Prostate gland (tissue), 2 donors: ENCODE results near the gene NUP107. TPM values are rescaled to one million over a fixed set of nuclear protein-coding genes. Genes with fewer than 3 reads are reported as not detected.

Experiments
- DNase-seq: peaks from one replicate; pipeline ENCODE4 v3.0.0-alpha.2; 2019; ENCODE audit warnings: low spot score
- H3K27ac ChIP-seq, 2 donors: fragments of 200-600 bp; sonication (generic); 2 replicates each; pipeline ENCODE4 v1.5.1; 2017 to 2019
- H3K27me3 ChIP-seq: fragments of 200-600 bp; sonication (generic); replicated peaks from 2 replicates; pipeline ENCODE4 v1.5.1; 2019; ENCODE audit not compliant: insufficient read depth
- H3K36me3 ChIP-seq, 2 donors: fragments of 200-600 bp; sonication (generic); 1 replicate in 1 of 2; 2 replicates in 1 of 2; pipeline versions ENCODE4 v1.5.1 to v1.8.1; 2017 to 2019
- H3K4me1 ChIP-seq: fragments of 200-600 bp; sonication (generic); replicated peaks from 2 replicates; pipeline ENCODE4 v1.5.1; 2019
- H3K4me3 ChIP-seq, 2 donors: fragments of 200-600 bp; sonication (generic); 2 replicates each; pipeline ENCODE4 v1.5.1; 2017 to 2019
- H3K9me3 ChIP-seq: fragments of 200-600 bp; sonication (generic); 2 replicates; pipeline ENCODE4 v1.5.1; 2017
- CTCF ChIP-seq, 4 experiments: fragments of 200-600 bp in 2 of 4; fragments of 450-650 bp in 2 of 4; sonication (generic) in 2 of 4; IDR thresholded peaks; 1 replicate in 3 of 4; 2 replicates in 1 of 4; pipeline ENCODE4 v1.5.1; 2016 to 2019; ENCODE audit warnings: antibody characterized with exemption in 4 of 4, mild to moderate bottlenecking in 2 of 4, moderate library complexity in 2 of 4
- POLR2A ChIP-seq: fragments of 450-650 bp; IDR thresholded peaks from one replicate; pipeline ENCODE4 v1.6.1; 2016; ENCODE audit warnings: antibody characterized with exemption, mild to moderate bottlenecking
- POLR2AphosphoS5 ChIP-seq: sonication (generic); formaldehyde crosslinking; IDR thresholded peaks from one replicate; pipeline ENCODE4 v1.6.1; 2017; ENCODE audit warnings: antibody characterized with exemption
- WGBS: methylation state at CpG from one replicate; pipeline ENCODE4 v1.1.5; 2018; 5-methylcytosine and 5-hydroxymethylcytosine counted together
- intact Hi-C: fragments of 100-400 bp; cut with DNase I; formaldehyde crosslinking; loops from one replicate; pipeline ENCODE4 v1.14.2; 2022
- total RNA-seq, 2 donors: library from RNA; depleted of rRNA; stranded (reverse); fragments of >200 nt; gene quantifications; one replicate each; pipeline ENCODE4 v1.1.0, GENCODE V29; 2016

The NUP107 gene
- total RNA-seq, 2 donors from 2014 or later, result 27.9 to 37.0 TPM

GRCh38 chr12:68727776-68728175 is 41.0 kb downstream of the NUP107 start:
- H3K27ac ChIP-seq, result no peak overlapping the region
- 92% methylated on average over 7 of the region's 7 CpGs for WGBS
- TF ChIP-seq CTCF (IDR thresholded peaks at IDR 0.05) (no peak), POLR2AphosphoS5 (no peak), POLR2A (no peak)
- no peak for DNase-seq
- no peak overlapping the region for H3K4me3 ChIP-seq
- no peaks in the 10 kb centered on the region for H3K9me3 ChIP-seq
- no peaks in the 10 kb centered on the region for H3K27me3 ChIP-seq
- H3K4me1 ChIP-seq, result no peaks in the 10 kb centered on the region
- no peaks in the 10 kb centered on the region for H3K36me3 ChIP-seq
- intact Hi-C loops, result no loop called here

GRCh38 chr12:68733661-68734071 is 46.9 kb downstream of the NUP107 start:
- no peaks in the 10 kb centered on the region for H3K9me3 ChIP-seq
- H3K4me3 ChIP-seq, result no peak overlapping the region
- TF ChIP-seq POLR2A (no peak), POLR2AphosphoS5 (no peak), CTCF (IDR thresholded peaks at IDR 0.05) (no peak)
- H3K27ac ChIP-seq, result no peak overlapping the region
- H3K4me1 ChIP-seq, result no peaks in the 10 kb centered on the region
- H3K36me3 ChIP-seq, result no peaks in the 10 kb centered on the region
- WGBS, result 98% methylated on average over 4 of the region's 4 CpGs
- DNase-seq, result no peak
- H3K27me3 ChIP-seq, result no peaks in the 10 kb centered on the region
- intact Hi-C loops, result no loop called here

GRCh38 chr12:68739891-68740290 is 53.1 kb downstream of the NUP107 start:
- 97% methylated on average over 6 of the region's 6 CpGs for WGBS
- no peak for DNase-seq
- H3K27ac ChIP-seq, result no peak overlapping the region
- no peaks in the 10 kb centered on the region for H3K27me3 ChIP-seq
- no peak for TF ChIP-seq POLR2A
- no peak for TF ChIP-seq POLR2AphosphoS5
- TF ChIP-seq CTCF (IDR thresholded peaks at IDR 0.05), result no peak
- H3K4me3 ChIP-seq, result no peak overlapping the region
- no peaks in the 10 kb centered on the region for H3K4me1 ChIP-seq
- H3K9me3 ChIP-seq, result no peaks in the 10 kb centered on the region
- H3K36me3 ChIP-seq, result no peaks in the 10 kb centered on the region
- intact Hi-C loops, result no loop called here

GRCh38 chr12:68743356-68743755 is 56.6 kb downstream of the NUP107 start:
- WGBS, result 98% methylated on average over 2 of the region's 2 CpGs
- Histone ChIP-seq H3K4me1 (peaks cover 4% of the 10 kb centered on the region), H3K9me3 (no peaks in the 10 kb centered on the region), H3K27me3 (no peaks in the 10 kb centered on the region), H3K4me3 (no peak overlapping the region), H3K27ac (no peak overlapping the region), H3K36me3 (no peaks in the 10 kb centered on the region)
- TF ChIP-seq POLR2AphosphoS5, result no peak
- TF ChIP-seq CTCF (IDR thresholded peaks at IDR 0.05), result no peak
- TF ChIP-seq POLR2A, result no peak
- no peak for DNase-seq
- intact Hi-C loops, result no loop called here

- H3K4me3 ChIP-seq, result peak overlapping the region; percentile 58 to 76
- WGBS, result 28% methylated on average over 9 of the region's 9 CpGs
- H3K27ac ChIP-seq, result peak overlapping the region; percentile 69 to 77
- no peaks in the 10 kb centered on the region for H3K9me3 ChIP-seq
- no peaks in the 10 kb centered on the region for H3K36me3 ChIP-seq
- no peak for DNase-seq
- intact Hi-C loops, result no loop called here
- H3K27me3 ChIP-seq, result no peaks in the 10 kb centered on the region
- peaks cover 4% of the 10 kb centered on the region for H3K4me1 ChIP-seq
- TF ChIP-seq POLR2A, result no peak
- TF ChIP-seq POLR2AphosphoS5, result no peak
- no peak for TF ChIP-seq CTCF (IDR thresholded peaks at IDR 0.05)
These were observed 58.7 kb downstream of the NUP107 start for GRCh38 chr12:68745376-68745903.
